Heart left ventricle (tissue), 13 donors: ENCODE data around the gene MAPK8IP3.

Experiments
- CTCF ChIP-seq, 12 donors: fragments of 200-600 bp; sonication (generic) in 4 of 12; IDR thresholded peaks; one replicate each; pipeline versions ENCODE4 v1.5.0 to v1.8.0; 2018 to 2022; ENCODE audit warnings: antibody characterized with exemption in 12 of 12, mild to moderate bottlenecking in 5 of 12
- POLR2A ChIP-seq, 2 donors: fragments of 450-650 bp; IDR thresholded peaks; one replicate each; pipeline ENCODE4 v1.6.1; 2017; ENCODE audit warnings: antibody characterized with exemption in 2 of 2, mild to moderate bottlenecking in 2 of 2, moderate library complexity in 2 of 2
- donor health status: ischemic (EF 13 %, LVEDD 7.1; RV severe dilation, severe dysfunction).
- donor health status: DM: no; HTN: yes; CAD: no.
- donor health status: DM: no; HTN: no; CAD: no.
- donor health status: ischemic (EF 25% LVEDD 6.9; RV normal size, moderate dysfunction).
- donor health status: ischemic (EF 25% LVEDD 5.7; RV mildly dilated, moderate dysfunction).
- donor health status: ischemic (EF 35%, LVEDD 5.7; RV mildly dilated, moderate dysfunction).
- donor health status: nonischemic (EF 11% LVEDD 7.7; RV severe dilation, severe dysfunction).
- donor health status: DM: yes; HTN: yes; CAD: no.
- donor health status: PGD.
- donor health status: ischemic (EF 29% LVEDD 5.4; RV normal size, mild dysfunction).
- donor health status: nonischemic (EF 23%, LVEDD 6.1; RV moderate dilation, normal function).

- TF ChIP-seq CTCF (IDR thresholded peaks at IDR 0.05), result no peak
- TF ChIP-seq POLR2A (IDR thresholded peaks at IDR 0.05), result no peak
These were observed 25.6 kb upstream of the MAPK8IP3 start for GRCh38 chr16:1680361-1680760.
